AG09319 (cell line): ENCODE measurements around the gene JUND.

Experiments used
- DNase-seq: peaks from one replicate; pipeline ENCODE4 v3.0.0-alpha.2; 2010; ENCODE audit warnings: low read depth; ENCODE audit errors: extremely low read depth
- TF ChIP-seq, protein P1 (sequence below): IDR thresholded peaks from 2 replicates; pipeline ENCODE4 v1.5.1; 2011; ENCODE audit warnings: low read depth, mild to moderate bottlenecking, inconsistent platforms, low read length, moderate library complexity

JUND gene

GRCh38 chr19:18301718-18302111, 20.3 kb upstream of the JUND start:
- no peak for DNase-seq
- TF ChIP-seq, protein P1, sequence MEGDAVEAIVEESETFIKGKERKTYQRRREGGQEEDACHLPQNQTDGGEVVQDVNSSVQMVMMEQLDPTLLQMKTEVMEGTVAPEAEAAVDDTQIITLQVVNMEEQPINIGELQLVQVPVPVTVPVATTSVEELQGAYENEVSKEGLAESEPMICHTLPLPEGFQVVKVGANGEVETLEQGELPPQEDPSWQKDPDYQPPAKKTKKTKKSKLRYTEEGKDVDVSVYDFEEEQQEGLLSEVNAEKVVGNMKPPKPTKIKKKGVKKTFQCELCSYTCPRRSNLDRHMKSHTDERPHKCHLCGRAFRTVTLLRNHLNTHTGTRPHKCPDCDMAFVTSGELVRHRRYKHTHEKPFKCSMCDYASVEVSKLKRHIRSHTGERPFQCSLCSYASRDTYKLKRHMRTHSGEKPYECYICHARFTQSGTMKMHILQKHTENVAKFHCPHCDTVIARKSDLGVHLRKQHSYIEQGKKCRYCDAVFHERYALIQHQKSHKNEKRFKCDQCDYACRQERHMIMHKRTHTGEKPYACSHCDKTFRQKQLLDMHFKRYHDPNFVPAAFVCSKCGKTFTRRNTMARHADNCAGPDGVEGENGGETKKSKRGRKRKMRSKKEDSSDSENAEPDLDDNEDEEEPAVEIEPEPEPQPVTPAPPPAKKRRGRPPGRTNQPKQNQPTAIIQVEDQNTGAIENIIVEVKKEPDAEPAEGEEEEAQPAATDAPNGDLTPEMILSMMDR, result no peak

GRCh38 chr19:18300930-18301717, 19.7 kb upstream of the JUND start:
- DNase-seq, result no peak
- TF ChIP-seq, protein P1, result no peak

- TF ChIP-seq, protein P1, result no peak
- no peak for DNase-seq
These were observed 18.2 kb upstream of the JUND start for GRCh38 chr19:18299654-18300053.

DNA sequence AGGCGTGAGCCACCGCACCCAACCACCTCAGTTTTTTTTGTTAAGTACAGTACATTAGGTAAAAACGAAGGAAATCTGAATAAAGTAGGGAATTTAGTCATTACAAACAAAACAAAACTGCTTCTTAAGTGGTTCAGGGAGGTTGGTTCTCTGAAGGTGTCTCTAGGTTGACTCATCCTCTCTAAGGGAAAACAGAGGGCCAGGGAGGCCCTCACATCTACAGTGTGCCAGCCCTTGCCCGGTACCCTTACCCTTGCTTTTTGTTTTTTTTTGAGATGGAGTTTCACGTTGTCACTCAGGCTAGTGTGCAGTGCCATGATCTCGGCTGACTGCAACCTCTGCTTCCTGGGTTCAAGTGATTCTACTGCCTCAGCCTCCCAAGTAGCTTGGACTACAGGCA, 17.2 kb upstream of the JUND start:
- no peak for DNase-seq
- TF ChIP-seq, protein P1, result no peak

DNA sequence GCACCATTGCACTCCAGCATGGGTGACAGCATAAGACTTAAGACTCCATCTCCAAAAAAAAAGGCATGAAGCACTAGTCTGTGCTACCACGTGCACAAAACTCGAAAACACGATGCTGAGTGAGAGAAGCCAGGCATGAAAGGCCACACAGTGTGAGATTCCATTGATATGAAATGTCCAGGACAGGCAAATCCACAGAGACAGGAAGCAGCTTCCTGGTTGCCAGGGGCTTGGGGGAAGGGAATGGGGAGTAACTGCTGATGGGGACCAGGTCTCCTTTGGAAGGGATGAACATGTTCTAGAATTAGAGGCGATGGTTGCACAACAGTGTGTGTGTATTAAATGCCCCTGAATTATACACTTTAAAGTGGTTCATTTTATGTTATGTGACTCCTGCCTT, 15.9 kb upstream of the JUND start:
- no peak for DNase-seq

GRCh38 chr19:18295034-18295451, 13.6 kb upstream of the JUND start:
- no peak for DNase-seq
- TF ChIP-seq, protein P1, result no peak

More for the DNA sequence above, 15.9 kb upstream of the JUND start:
- TF ChIP-seq, protein P1, result no peak

GRCh38 chr19:18294467-18294864, 13.0 kb upstream of the JUND start:
- TF ChIP-seq, protein P1, result no peak
- no peak for DNase-seq
